Uterus (tissue), 4 donors: Measurements from ENCODE around the gene ANXA2R. TPM values are rescaled to one million over a fixed set of nuclear protein-coding genes. Genes with fewer than 3 reads are reported as not detected.

ENCODE experiments used
- DNase-seq, 2 donors: peaks; one replicate each; pipeline ENCODE4 v3.0.0-alpha.2; 2019 to 2020
- H3K27ac ChIP-seq, 2 donors: fragments of 200-600 bp; sonication (generic); 1 replicate in 1 of 2; 2 replicates in 1 of 2; pipeline ENCODE4 v1.5.1; 2016 to 2018
- H3K27me3 ChIP-seq, 2 donors: fragments of 200-600 bp; sonication (generic); one replicate each; pipeline ENCODE4 v1.5.1; 2018 to 2019; ENCODE audit warnings: control low read depth in 1 of 2
- H3K36me3 ChIP-seq, 2 donors: fragments of 200-600 bp; sonication (generic); one replicate each; pipeline ENCODE4 v1.5.1; 2019; ENCODE audit warnings: control low read depth in 1 of 2
- H3K4me1 ChIP-seq, 2 donors: fragments of 200-600 bp; sonication (generic); one replicate each; pipeline ENCODE4 v1.5.1; 2018 to 2019; ENCODE audit warnings: control low read depth in 1 of 2
- H3K4me3 ChIP-seq, 2 donors: fragments of 200-600 bp; sonication (generic); 1 replicate in 1 of 2; 2 replicates in 1 of 2; pipeline ENCODE4 v1.5.1; 2018 to 2019; ENCODE audit warnings: mild to moderate bottlenecking in 1 of 2
- H3K9me3 ChIP-seq, 2 donors: fragments of 200-600 bp; sonication (generic); one replicate each; pipeline ENCODE4 v1.5.1; 2019; ENCODE audit warnings: control low read depth in 1 of 2
- CTCF ChIP-seq, 4 experiments: fragments of 200-600 bp in 2 of 4; fragments of 450-650 bp in 2 of 4; sonication (generic) in 2 of 4; IDR thresholded peaks; one replicate each; pipeline ENCODE4 v1.5.1; 2016 to 2019; ENCODE audit warnings: antibody characterized with exemption in 4 of 4, mild to moderate bottlenecking in 2 of 4, moderate library complexity in 1 of 4
- POLR2A ChIP-seq, 2 donors: fragments of 450-650 bp; IDR thresholded peaks; one replicate each; pipeline ENCODE4 v1.6.1; 2016; ENCODE audit warnings: antibody characterized with exemption in 2 of 2, mild to moderate bottlenecking in 1 of 2, moderate library complexity in 1 of 2
- intact Hi-C: fragments of 100-400 bp; cut with DNase I; formaldehyde crosslinking; loops from one replicate; pipeline ENCODE4 v1.15.1; 2023; ENCODE audit warnings: low total_unique reads
- total RNA-seq, 4 donors: library from RNA; depleted of rRNA in 3 of 4; stranded (reverse); fragments of >200 nt in 3 of 4; gene quantifications; one replicate each; pipeline versions ENCODE4 v1.1.0 to v1.2.4, GENCODE V29; 2014 to 2023
- donor health status: DM: yes; HTN: yes; CAD: no.

Gene ANXA2R
- total RNA-seq, 4 donors from 2014 or later: 2.4 to 62.8 (median 8.5) TPM

- Histone ChIP-seq H3K4me1 (no peaks in the 10 kb centered on the region), H3K4me3 (peak overlapping the region; percentile 12 to 42), H3K27me3 (peaks cover 26 to 60% of the 10 kb centered on the region in 2 donors), H3K27ac (peak overlapping the region; percentile 75 to 87), H3K9me3 (no peaks in the 10 kb centered on the region), H3K36me3 (no peaks in the 10 kb centered on the region)
- intact Hi-C loops: no loop called here
- no peak for DNase-seq
- TF ChIP-seq POLR2A (IDR thresholded peaks at IDR 0.05): no peak
Observed at GRCh38 chr5:42993516-42994245, 46.4 kb downstream of the ANXA2R start.

DNA sequence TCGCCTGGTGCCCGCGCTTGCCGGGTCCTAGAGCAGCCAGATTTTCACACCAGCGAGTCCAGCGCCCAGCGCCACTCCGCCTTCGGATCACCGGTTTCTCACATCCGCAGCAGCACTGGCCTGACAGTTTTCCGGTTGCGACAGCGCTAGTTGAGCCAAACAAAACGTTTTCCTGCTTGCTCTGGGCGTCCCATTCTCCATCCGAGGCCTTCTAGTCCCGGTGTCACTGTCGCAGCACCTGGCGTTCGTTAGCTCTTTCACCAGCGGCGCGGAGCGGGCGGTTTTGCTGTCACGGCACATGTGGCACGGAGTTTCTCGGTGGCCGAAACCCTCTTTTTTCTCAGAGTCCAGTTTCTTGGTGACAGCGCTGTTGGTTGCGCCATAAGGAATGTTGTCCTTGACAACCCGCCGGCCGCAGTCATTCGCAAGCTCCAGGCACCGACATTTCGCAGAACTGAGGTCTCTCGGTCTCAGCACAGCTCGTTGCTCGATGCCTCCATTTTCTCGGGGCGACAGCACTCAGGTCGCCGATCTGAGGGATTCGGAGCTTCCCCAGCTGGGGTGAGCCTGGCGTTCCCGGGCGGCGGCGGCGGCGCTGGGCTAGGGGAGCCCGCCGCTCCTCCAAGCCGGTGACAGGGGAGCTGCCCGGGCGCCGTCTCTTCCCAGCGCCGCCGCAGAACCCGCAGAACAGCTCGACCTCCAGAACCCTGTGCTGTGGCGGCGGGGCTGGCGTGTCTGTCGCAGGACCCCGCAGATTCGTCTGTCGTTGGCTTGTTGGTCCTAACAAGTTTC is 47.8 kb downstream of the ANXA2R start:
- no peaks in the 10 kb centered on the region for H3K36me3 ChIP-seq
- no peaks in the 10 kb centered on the region for H3K4me1 ChIP-seq
- TF ChIP-seq POLR2A (IDR thresholded peaks at IDR 0.05): peak; percentile 14 to 40
- no peak for TF ChIP-seq CTCF (IDR thresholded peaks at IDR 0.05)
- peak overlapping the region; percentile 41 to 42 for H3K4me3 ChIP-seq
- peak overlapping the region; percentile 75 to 87 for H3K27ac ChIP-seq
- H3K27me3 ChIP-seq: peaks cover 26 to 48% of the 10 kb centered on the region in 2 donors
- H3K9me3 ChIP-seq: no peaks in the 10 kb centered on the region
- DNase-seq: peak; percentile 61 to 80
- intact Hi-C loops: no loop called here

GRCh38 chr5:42991404-42992087 is 48.6 kb downstream of the ANXA2R start:
- Histone ChIP-seq H3K4me1 (no peaks in the 10 kb centered on the region), H3K36me3 (no peaks in the 10 kb centered on the region), H3K27me3 (peaks cover 26 to 42% of the 10 kb centered on the region in 2 donors), H3K4me3 (peak overlapping the region; percentile 41 to 42), H3K27ac (peak overlapping the region; percentile 75 to 87), H3K9me3 (no peaks in the 10 kb centered on the region)
- DNase-seq: no peak
- intact Hi-C loops: no loop called here
- TF ChIP-seq CTCF (IDR thresholded peaks at IDR 0.05) (no peak), POLR2A (IDR thresholded peaks at IDR 0.05) (no peak)

GRCh38 chr5:42990892-42991291 is 49.2 kb downstream of the ANXA2R start:
- peaks cover 26 to 35% of the 10 kb centered on the region in 2 donors for H3K27me3 ChIP-seq
- TF ChIP-seq CTCF (IDR thresholded peaks at IDR 0.05): no peak
- TF ChIP-seq POLR2A (IDR thresholded peaks at IDR 0.05): no peak
- no peaks in the 10 kb centered on the region for H3K9me3 ChIP-seq
- no peaks in the 10 kb centered on the region for H3K4me1 ChIP-seq
- DNase-seq: no peak
- H3K27ac ChIP-seq: peak overlapping the region; percentile 75 to 87
- H3K36me3 ChIP-seq: no peaks in the 10 kb centered on the region
- no peak overlapping the region for H3K4me3 ChIP-seq
- intact Hi-C loops: no loop called here

Other genes with a start within 250 kb of the ANXA2R start
- gene SELENOP, start 228.4 kb downstream of the ANXA2R start, total RNA-seq: 100 to 1,000 TPM; 248 to 758 (median 461) TPM
- gene ZNF131, start 80.6 kb upstream of the ANXA2R start, total RNA-seq: 10 to 100 TPM; 28.2 to 75.4 (median 45.7) TPM
- gene NIM1K, start 151.9 kb upstream of the ANXA2R start, total RNA-seq: under 1 TPM in 3 of 4 donors, not detected in 1; 0.26 to 0.79 (median 0.35) TPM